GM04504 (cell line): ENCODE results near the gene MRFAP1L1.
"Not testable (repeated sequence)": the region's sequence is repeated elsewhere in the genome, so short reads cannot be mapped to it uniquely, and the experiment has no call there.

Experiments used
- DNase-seq: peaks from one replicate; pipeline ENCODE4 v3.0.0-alpha.2; 2012; ENCODE audit warnings: low read depth

Gene MRFAP1L1

GRCh38 chr4:6734165-6734786, 24.6 kb upstream of the MRFAP1L1 start:
- no peak for DNase-seq

GRCh38 chr4:6733358-6734164, 23.9 kb upstream of the MRFAP1L1 start:
- DNase-seq: no peak

DNA sequence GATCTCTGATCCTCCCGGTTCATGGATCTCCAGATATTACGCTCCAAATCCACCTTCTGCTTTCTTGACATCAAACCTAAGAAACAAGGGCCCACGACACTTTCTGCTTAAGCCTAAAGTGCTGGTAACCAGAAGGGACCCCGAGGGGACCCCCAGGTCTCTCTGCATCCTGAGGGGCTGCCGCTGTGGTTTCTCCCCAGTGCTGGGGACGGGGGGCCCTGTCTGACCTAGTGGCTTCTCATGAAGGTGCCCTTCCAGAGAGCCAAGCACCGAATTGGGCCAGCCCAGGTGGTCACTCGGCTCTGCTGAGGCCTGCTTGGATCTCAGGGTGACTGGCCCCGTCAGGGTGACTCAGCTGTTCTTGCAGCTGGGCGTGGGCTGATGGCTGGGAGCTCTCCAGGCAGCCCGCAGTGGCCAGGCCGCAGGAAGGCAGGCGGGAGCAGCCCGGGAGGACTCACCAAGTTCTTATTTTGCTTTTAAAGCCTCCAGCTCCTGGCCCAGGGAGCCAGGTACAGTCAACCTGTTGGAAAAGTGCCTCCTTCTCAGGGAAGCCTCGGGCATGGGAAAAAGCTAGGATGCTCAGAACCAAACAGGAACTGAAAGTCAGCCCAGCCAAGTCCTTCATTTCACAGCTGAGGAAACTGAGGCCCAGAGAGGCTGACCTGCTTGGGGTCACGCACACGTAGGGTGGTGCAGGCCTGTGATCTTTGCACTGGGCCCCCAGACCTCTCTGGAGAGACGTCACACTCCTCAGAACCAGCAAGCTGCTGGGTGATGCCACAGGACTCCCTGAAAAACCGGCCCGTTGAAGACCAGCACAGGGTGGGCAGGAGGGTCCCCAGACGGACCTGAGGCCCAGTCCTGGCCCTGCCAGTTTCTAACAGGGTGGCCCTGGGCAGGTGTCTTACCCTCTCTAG, 23.0 kb upstream of the MRFAP1L1 start:
- peak; percentile 57 for DNase-seq

DNA sequence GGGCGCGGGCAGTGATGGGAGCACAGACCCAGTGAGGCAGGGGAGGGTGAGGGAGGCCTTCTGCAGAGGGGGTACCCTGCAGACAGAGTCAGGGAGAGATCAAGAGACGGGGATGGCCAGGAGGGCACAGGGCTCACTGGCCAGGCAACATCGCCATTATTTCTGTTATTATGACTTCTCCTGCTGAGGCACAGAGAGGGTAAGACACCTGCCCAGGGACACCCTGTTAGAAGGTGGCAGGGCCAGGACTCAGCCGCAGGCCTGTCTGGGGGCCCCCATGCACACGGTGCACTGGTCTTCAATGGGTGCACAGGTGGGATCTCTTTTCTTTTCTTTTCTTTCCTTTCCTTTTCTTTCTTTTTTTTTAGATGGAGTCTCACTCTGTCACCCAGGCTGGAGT, 22.1 kb upstream of the MRFAP1L1 start:
- no peak for DNase-seq

- DNase-seq: no peak
Observed at GRCh38 chr4:6731318-6731675, 21.6 kb upstream of the MRFAP1L1 start.

DNA sequence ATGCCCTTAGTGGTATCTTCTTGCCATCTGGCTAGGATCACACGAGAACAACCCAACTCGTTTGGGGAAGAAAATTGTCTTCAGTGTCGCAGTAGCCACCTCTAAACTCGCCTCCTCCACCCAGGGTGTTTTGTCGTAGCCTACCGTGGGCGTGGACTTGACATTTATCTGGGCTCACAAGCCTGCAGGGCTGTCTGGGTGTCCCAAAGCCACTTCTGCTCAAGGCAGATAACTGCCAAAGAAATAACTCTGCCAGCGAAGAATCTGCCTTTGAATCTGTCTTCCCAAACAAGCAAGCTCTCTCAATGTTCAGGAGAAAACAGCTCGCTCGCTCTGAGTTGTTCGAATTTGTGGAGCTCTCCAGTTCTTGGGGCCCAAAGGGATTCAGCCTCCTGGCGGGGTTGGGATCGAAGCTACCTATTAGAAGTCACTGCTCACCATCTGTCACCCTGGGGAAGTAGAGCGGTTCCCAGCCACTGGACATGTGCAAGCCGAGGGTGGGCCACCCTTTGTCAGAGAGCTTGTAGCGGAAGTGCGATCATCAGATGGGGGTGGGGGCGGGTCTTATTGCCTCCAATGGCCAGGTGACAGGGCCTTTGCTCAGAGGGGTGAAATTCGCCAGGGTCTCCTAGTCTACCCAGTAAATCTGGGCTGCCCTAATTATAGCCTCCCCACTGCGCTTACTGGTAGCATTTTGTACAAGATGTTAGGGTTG, 21.1 kb upstream of the MRFAP1L1 start:
- DNase-seq: no peak

DNA sequence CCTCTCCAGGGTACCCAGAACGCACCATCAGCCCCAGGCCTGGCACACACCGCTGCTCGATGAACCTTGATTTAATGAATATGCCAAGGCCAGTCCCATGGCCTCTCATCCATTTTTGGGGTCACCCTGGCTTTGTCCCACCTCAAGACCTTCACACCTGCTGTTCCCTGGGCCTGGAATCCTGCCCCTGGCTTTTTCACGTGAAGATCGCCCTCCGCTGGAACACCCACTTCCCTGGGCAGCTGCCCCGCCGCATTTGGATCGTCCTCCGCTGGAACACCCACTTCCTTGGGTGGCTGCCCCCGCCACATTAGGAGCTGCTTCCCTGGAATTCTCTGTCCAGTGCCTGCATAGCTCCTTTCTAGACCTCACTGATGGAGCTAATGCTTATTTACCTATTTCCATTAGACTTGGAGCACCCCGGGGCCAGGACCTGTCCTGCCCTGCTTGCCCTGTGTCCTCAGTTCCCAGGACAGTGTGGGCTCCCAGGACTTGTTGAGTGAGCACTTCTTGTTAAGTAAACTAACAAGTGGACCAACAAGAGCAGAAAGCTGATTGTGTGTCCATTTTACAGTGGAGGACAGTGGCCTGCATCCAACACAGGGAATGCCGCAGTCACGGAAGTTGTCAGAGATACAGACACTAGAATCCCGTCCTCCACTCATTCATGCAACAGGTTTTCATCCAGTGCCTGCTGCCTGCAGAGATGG, 18.8 kb upstream of the MRFAP1L1 start:
- no peak for DNase-seq

DNA sequence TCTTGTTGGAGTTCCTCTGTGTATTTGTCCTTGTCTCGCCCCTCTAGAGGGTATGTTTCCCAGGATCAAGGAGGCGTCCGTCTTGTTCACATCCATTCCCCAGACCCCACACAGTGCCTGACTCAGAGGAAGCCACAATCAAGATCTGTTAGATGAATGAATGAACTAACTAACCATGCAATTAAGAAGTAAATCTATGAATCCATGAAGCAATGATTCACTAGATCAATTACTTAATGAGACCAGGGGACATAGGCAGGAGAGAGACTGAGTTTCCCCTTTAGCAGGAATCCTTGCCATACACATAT, 18.2 kb upstream of the MRFAP1L1 start:
- DNase-seq: no peak

DNA sequence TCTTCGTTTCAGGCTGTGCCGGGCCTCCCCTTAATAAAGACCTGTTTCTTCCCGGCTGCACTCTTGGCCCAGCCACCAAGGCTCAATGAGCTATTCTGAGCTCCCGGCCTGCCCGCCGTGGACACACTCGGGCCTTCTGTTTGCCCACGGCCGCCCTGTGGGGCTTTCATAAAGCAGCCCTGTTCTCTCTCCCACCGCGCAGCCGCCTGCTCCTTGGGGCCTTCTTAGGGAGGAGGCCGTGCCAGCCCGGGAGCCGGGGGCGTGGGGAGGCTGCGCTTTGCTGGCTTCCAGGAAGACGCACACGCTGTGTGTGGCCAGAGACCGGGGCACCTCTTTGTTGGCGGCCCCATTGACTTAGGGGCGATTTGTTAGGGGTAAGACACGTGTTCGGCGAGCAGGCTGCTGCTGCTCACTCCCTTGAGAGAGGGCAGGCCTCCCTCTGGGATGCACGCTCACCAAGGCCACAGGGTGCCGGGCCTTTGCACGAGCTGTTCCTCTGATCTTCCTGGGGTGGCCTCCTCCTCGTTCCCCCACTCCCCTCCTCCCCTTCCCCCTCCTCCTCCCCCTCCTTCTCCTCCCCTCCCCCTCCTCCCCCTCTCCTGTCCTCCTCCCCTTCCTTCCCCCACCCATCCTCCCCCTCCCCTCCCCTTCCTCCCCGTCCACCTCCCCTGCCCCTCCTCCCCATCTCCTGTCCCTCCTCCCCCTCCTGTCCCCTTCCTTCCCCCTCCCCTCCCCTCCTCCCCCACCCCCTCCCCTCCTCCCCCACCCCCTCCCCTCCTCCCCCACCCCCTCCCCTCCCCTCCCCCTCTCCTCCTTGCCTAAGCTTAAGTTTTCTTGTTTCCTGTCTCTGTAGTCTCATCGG, 17.6 kb upstream of the MRFAP1L1 start:
- no peak for DNase-seq

- DNase-seq: not testable (repeated sequence)
Observed at GRCh38 chr4:6725427-6725961, 15.8 kb upstream of the MRFAP1L1 start.

GRCh38 chr4:6724421-6725111, 14.9 kb upstream of the MRFAP1L1 start:
- DNase-seq: no peak

GRCh38 chr4:6723851-6724250, 14.2 kb upstream of the MRFAP1L1 start:
- no peak for DNase-seq

- no peak for DNase-seq
Observed at GRCh38 chr4:6722891-6723290, 13.2 kb upstream of the MRFAP1L1 start.

DNA sequence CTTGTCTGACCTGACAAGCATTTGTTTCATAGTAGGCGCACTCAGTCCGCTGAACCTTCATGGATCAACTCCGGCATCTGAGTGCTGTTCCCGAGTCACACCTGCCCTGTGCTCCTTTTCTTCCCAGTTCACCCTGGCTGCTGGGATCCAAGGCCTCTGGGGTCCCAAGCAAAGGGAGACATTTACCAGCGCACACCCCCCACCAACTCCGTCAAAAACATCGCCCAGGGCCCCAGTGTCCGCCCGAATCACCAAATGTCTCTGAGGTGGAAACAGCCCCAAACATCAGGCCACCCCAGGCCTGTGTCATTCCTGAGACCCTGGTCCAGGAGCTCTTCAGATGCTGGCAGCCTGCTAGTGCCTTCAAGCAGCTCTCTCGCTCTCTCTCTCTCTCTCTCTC, 11.5 kb upstream of the MRFAP1L1 start:
- no peak for DNase-seq

- DNase-seq: no peak
Observed at GRCh38 chr4:6720202-6720699, 10.6 kb upstream of the MRFAP1L1 start.

- no peak for DNase-seq
Observed at GRCh38 chr4:6719611-6720179, 10.0 kb upstream of the MRFAP1L1 start.

GRCh38 chr4:6718932-6719610, 9.4 kb upstream of the MRFAP1L1 start:
- DNase-seq: no peak

DNA sequence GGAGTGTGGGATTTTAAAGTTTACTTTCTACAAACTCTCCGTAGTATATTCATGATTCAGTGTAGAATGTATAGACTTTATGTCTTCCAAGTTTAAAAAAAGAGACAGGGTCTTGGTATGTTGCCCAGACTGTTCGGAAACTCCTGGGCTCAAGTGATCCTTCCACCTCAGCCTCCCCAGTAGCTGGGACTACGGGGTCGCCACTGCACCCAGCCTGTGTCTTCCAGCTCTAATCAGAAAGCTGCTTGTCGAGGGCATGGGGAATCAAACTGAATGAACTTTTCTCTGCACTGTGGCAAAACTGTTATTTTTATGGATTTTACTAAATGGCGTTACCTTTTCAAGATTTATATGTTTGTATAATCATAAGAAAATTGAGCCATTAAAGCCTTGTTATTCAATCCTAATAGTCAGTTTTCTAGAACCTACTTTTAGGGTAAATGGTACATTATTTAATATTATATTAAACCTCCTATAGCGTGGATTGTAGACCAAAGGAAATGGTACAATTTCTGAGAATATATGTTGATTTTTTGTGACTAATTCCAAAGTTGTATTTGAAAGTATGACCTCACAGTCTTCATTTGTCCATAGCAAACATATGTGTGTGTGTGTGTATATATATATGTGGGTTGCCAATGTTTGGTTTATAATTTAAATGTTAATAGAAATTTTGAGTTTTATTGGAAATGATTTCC, 7.4 kb upstream of the MRFAP1L1 start:
- no peak for DNase-seq
